Gastrocnemius medialis (tissue), 4 donors: ENCODE results near the gene ST14. TPM values are rescaled to one million over a fixed set of nuclear protein-coding genes. Genes with fewer than 3 reads are reported as not detected.
"Not testable (repeated sequence)": the region's sequence is repeated elsewhere in the genome, so short reads cannot be mapped to it uniquely, and the experiment has no call there.

Source experiments
- ATAC-seq, 2 donors: fragments of 150-250 bp; one replicate each; pipeline ENCODE4 v1.9.1; 2016
- DNase-seq, 2 donors: peaks; one replicate each; pipeline ENCODE4 v3.0.0-alpha.2; 2019
- H3K27ac ChIP-seq, 4 donors: fragments of 200-600 bp; sonication (generic); 1 replicate in 1 of 4; 2 replicates in 3 of 4; pipeline ENCODE4 v1.5.1; 2016 to 2018; ENCODE audit warnings: mild to moderate bottlenecking in 2 of 4, moderate library complexity in 1 of 4
- H3K27me3 ChIP-seq, 3 donors: fragments of 200-600 bp; sonication (generic) in 2 of 3; 1 replicate in 1 of 3; 2 replicates in 2 of 3; pipeline versions ENCODE4 v1.5.1 to v1.6.0; 2016 to 2019; ENCODE audit warnings: mild to moderate bottlenecking in 1 of 3, moderate library complexity in 1 of 3
- H3K36me3 ChIP-seq, 2 donors: fragments of 200-600 bp; sonication (generic) in 1 of 2; one replicate each; pipeline ENCODE4 v1.5.1; 2017 to 2018
- H3K4me1 ChIP-seq, 2 donors: fragments of 200-600 bp; sonication (generic) in 1 of 2; one replicate each; pipeline ENCODE4 v1.5.1; 2016 to 2017; ENCODE audit warnings: mild to moderate bottlenecking in 2 of 2
- H3K4me3 ChIP-seq, 4 donors: fragments of 200-600 bp; sonication (generic) in 3 of 4; 1 replicate in 1 of 4; 2 replicates in 3 of 4; pipeline ENCODE4 v1.5.1; 2016 to 2019; ENCODE audit warnings: mild to moderate bottlenecking in 2 of 4
- H3K9me3 ChIP-seq, 3 donors: fragments of 200-600 bp; sonication (generic) in 2 of 3; 1 replicate in 1 of 3; 2 replicates in 2 of 3; pipeline ENCODE4 v1.5.1; 2016 to 2019
- CTCF ChIP-seq, 5 experiments: fragments of 450-650 bp in 3 of 5; fragments of 200-600 bp in 2 of 5; sonication (generic) in 2 of 5; IDR thresholded peaks in 4 of 5; conservative IDR thresholded peaks in 1 of 5; 1 replicate in 4 of 5; 2 replicates in 1 of 5; pipeline ENCODE4 v1.5.1; 2016 to 2019; ENCODE audit warnings: antibody characterized with exemption in 5 of 5, mild to moderate bottlenecking in 3 of 5, moderate library complexity in 3 of 5
- POLR2A ChIP-seq, 2 donors: fragments of 450-650 bp; IDR thresholded peaks; one replicate each; pipeline ENCODE4 v1.6.1; 2017; ENCODE audit warnings: antibody characterized with exemption in 2 of 2, mild to moderate bottlenecking in 2 of 2, moderate library complexity in 2 of 2
- in situ Hi-C, 4 donors: fragments of 200-750 bp; cut with MboI; loops; one replicate each; pipeline versions ENCODE4 v1.15.0 to v1.8.0; 2017; ENCODE audit warnings: low sequenced_read_pairs in 4 of 4
- intact Hi-C: fragments of 100-400 bp; cut with DNase I; formaldehyde crosslinking; loops from one replicate; pipeline ENCODE4 v1.15.1; 2023; ENCODE audit warnings: low total_unique reads
- total RNA-seq, 4 donors: library from RNA; depleted of rRNA; stranded (reverse); fragments of >200 nt; gene quantifications; one replicate each; pipeline versions ENCODE4 v1.1.0 to v1.2.3, GENCODE V29; 2016

Gene ST14
- total RNA-seq, 4 donors from 2014 or later = 0.20 to 2.2 (median 1.3) TPM

GRCh38 chr11:130167146-130167545 is 7.6 kb downstream of the ST14 start:
- Histone ChIP-seq H3K27me3 (peaks cover 7 to 22% (median 11%) of the 10 kb centered on the region in 3 donors), H3K36me3 (no peaks in the 10 kb centered on the region), H3K27ac (no peak overlapping the region), H3K4me3 (no peak overlapping the region), H3K9me3 (no peaks in the 10 kb centered on the region), H3K4me1 (no peaks in the 10 kb centered on the region)
- DNase-seq (no peak), ATAC-seq (no peak)
- TF ChIP-seq CTCF (IDR thresholded peaks at IDR 0.05 in 4 of 5, conservative IDR thresholded peaks at IDR 0.05 in 1 of 5) = no peak
- TF ChIP-seq POLR2A (IDR thresholded peaks at IDR 0.05) = no peak
- intact Hi-C loops (no loop called here), in situ Hi-C loops (no loop called here)

- in situ Hi-C loops (no loop called here), intact Hi-C loops (no loop called here)
- ATAC-seq (no peak), DNase-seq (no peak)
- H3K9me3 ChIP-seq = no peaks in the 10 kb centered on the region
- TF ChIP-seq POLR2A (IDR thresholded peaks at IDR 0.05) (no peak), CTCF (IDR thresholded peaks at IDR 0.05 in 4 of 5, conservative IDR thresholded peaks at IDR 0.05 in 1 of 5) (no peak)
- H3K4me1 ChIP-seq = no peaks in the 10 kb centered on the region
- no peak overlapping the region for H3K27ac ChIP-seq
- no peaks in the 10 kb centered on the region for H3K36me3 ChIP-seq
- H3K4me3 ChIP-seq = no peak overlapping the region
- peaks cover 6 to 22% (median 11%) of the 10 kb centered on the region in 3 donors for H3K27me3 ChIP-seq
These were observed 8.5 kb downstream of the ST14 start for GRCh38 chr11:130168105-130168504.

- H3K27me3 ChIP-seq = peaks cover 3 to 20% (median 6%) of the 10 kb centered on the region in 3 donors
- H3K9me3 ChIP-seq = no peaks in the 10 kb centered on the region
- in situ Hi-C loops = no loop called here
- TF ChIP-seq POLR2A (IDR thresholded peaks at IDR 0.05) (no peak), CTCF (IDR thresholded peaks at IDR 0.05 in 4 of 5, conservative IDR thresholded peaks at IDR 0.05 in 1 of 5) (no peak)
- no peaks in the 10 kb centered on the region for H3K36me3 ChIP-seq
- no peak for ATAC-seq
- H3K27ac ChIP-seq = no peak overlapping the region
- intact Hi-C loops = no loop called here
- no peak for DNase-seq
- H3K4me1 ChIP-seq = no peaks in the 10 kb centered on the region
- no peak overlapping the region for H3K4me3 ChIP-seq
These were observed 10.8 kb downstream of the ST14 start for GRCh38 chr11:130170345-130170744.

DNA sequence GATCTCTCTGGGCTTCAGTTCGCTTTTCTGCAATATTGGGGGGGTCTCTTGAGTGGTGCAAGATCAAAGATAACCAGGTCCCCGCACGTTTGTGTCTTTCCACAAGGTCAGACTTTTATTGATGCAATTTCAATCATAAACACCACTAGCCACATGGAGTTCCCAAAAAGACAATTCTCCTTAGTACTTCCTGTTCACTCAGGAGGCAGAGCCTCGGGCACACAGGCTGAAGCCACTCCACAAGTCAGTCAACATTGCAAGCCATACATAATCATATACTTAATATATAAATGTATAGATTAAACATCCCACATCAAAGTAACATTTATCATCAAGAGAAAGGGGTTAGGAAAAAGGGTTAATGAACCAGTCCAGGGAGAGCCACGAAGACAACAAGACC is 12.0 kb downstream of the ST14 start:
- ATAC-seq = no peak
- in situ Hi-C loops (no loop called here), intact Hi-C loops (no loop called here)
- no peak overlapping the region for H3K4me3 ChIP-seq
- no peak for DNase-seq
- TF ChIP-seq POLR2A (IDR thresholded peaks at IDR 0.05) (no peak), CTCF (IDR thresholded peaks at IDR 0.05 in 4 of 5, conservative IDR thresholded peaks at IDR 0.05 in 1 of 5) (no peak)
- no peaks in the 10 kb centered on the region for H3K9me3 ChIP-seq
- H3K4me1 ChIP-seq = no peaks in the 10 kb centered on the region
- no peak overlapping the region for H3K27ac ChIP-seq
- H3K27me3 ChIP-seq = peaks cover 0 to 14% (median 3%) of the 10 kb centered on the region in 3 donors
- no peaks in the 10 kb centered on the region for H3K36me3 ChIP-seq

- H3K4me3 ChIP-seq, H3K4me1 ChIP-seq: not testable (repeated sequence)
These were observed 12.4 kb downstream of the ST14 start for GRCh38 chr11:130172001-130172400.

More at GRCh38 chr11:130172001-130172400, 12.4 kb downstream of the ST14 start:
- H3K36me3 ChIP-seq, H3K9me3 ChIP-seq, ATAC-seq, DNase-seq, intact Hi-C loops, in situ Hi-C loops, H3K27ac ChIP-seq: not testable (repeated sequence)
- peaks cover 0 to 14% (median 3%) of the 10 kb centered on the region in 3 donors for H3K27me3 ChIP-seq
